Upper lobe of left lung (tissue), 4 donors: Measurements from ENCODE around the gene DDN.
A peak's percentile ranks its signal among the peaks of the same experiment; 100 is the strongest.

ENCODE experiments used
- CTCF ChIP-seq, 6 experiments: fragments of 450-650 bp in 4 of 6; fragments of 200-600 bp in 2 of 6; sonication (generic) in 2 of 6; IDR thresholded peaks; one replicate each; pipeline ENCODE4 v1.5.1; 2016 to 2019; ENCODE audit warnings: antibody characterized with exemption in 6 of 6
- EP300 ChIP-seq, 4 donors: sonication (generic); formaldehyde crosslinking; IDR thresholded peaks; one replicate each; pipeline ENCODE4 v1.5.1; 2017; ENCODE audit warnings: antibody characterized with exemption in 4 of 4, control low read depth in 2 of 4
- POLR2A ChIP-seq, 4 donors: fragments of 450-650 bp; IDR thresholded peaks; one replicate each; pipeline ENCODE4 v1.5.1; 2016 to 2017; ENCODE audit warnings: antibody characterized with exemption in 4 of 4, mild to moderate bottlenecking in 2 of 4
- POLR2AphosphoS5 ChIP-seq, 2 donors: sonication (generic); formaldehyde crosslinking; IDR thresholded peaks; one replicate each; pipeline ENCODE4 v1.5.1; 2017; ENCODE audit warnings: antibody characterized with exemption in 2 of 2

GRCh38 chr12:49018261-49019119 lies 19.3 kb upstream of the DDN start, which contains the start of gene PRKAG1:
- TF ChIP-seq CTCF (IDR thresholded peaks at IDR 0.05) (peak; percentile 38 to 54 (median 49)), POLR2AphosphoS5 (IDR thresholded peaks at IDR 0.05) (peak; percentile 93 to 99), POLR2A (IDR thresholded peaks at IDR 0.05) (peak; percentile 59 to 95 (median 89)), EP300 (IDR thresholded peaks at IDR 0.05) (peak in 2 of 4 donors; percentile 83)
